HepG2 (cell line): Measurements from ENCODE around the gene ZMYM3. TPM values are rescaled to one million over a fixed set of nuclear protein-coding genes. Genes with fewer than 3 reads are reported as not detected.
A peak's percentile ranks its signal among the peaks of the same experiment; 100 is the strongest.

ENCODE experiments used
- ATF2 ChIP-seq: sonication (generic); formaldehyde crosslinking; IDR thresholded peaks from 2 replicates; pipeline ENCODE4 v1.4.0; 2020; ENCODE audit warnings: missing genetic modification reagents
- CBX2 ChIP-seq, 2 experiments: fragments of 200-600 bp in 1 of 2; sonication (generic); formaldehyde crosslinking in 1 of 2; IDR thresholded peaks; 2 replicates each; pipeline versions ENCODE4 v1.7.0 to v1.8.1; 2018 to 2022; ENCODE audit warnings: low read depth in 2 of 2, low read length in 1 of 2, mild to moderate bottlenecking in 1 of 2, missing genetic modification reagents in 1 of 2
- DR1 ChIP-seq: sonication (generic); formaldehyde crosslinking; IDR thresholded peaks from 2 replicates; pipeline ENCODE4 v1.8.0; 2021; ENCODE audit warnings: mild to moderate bottlenecking, missing genetic modification reagents, inconsistent platforms
- HIC2 ChIP-seq: sonication (generic); formaldehyde crosslinking; IDR thresholded peaks from 2 replicates; pipeline ENCODE4 v1.9.0; 2022; ENCODE audit warnings: low read depth, missing genetic modification reagents
- JARID2 ChIP-seq: sonication (generic); formaldehyde crosslinking; IDR thresholded peaks from 2 replicates; pipeline ENCODE4 v1.8.1; 2023; ENCODE audit warnings: missing genetic modification reagents, inconsistent platforms; ENCODE audit not compliant: insufficient replicate concordance
- PAXIP1 ChIP-seq: sonication (generic); formaldehyde crosslinking; conservative IDR thresholded peaks from 2 replicates; pipeline ENCODE4 v1.4.0; 2020; ENCODE audit warnings: mild to moderate bottlenecking, missing genetic modification reagents, moderate library complexity
- REL ChIP-seq: sonication (generic); formaldehyde crosslinking; conservative IDR thresholded peaks from 2 replicates; pipeline ENCODE4 v1.8.0; 2022; ENCODE audit warnings: mild to moderate bottlenecking, missing genetic modification reagents, moderate library complexity
- RXRB ChIP-seq: IDR thresholded peaks from 2 replicates; pipeline ENCODE4 v1.6.1; 2016; ENCODE audit warnings: borderline replicate concordance, missing genetic modification reagents, missing compliant biosample characterization
- TAF1 ChIP-seq: sonication (generic); formaldehyde crosslinking; IDR thresholded peaks from 2 replicates; pipeline ENCODE4 v1.4.0; 2020; ENCODE audit warnings: missing genetic modification reagents
- ZBTB39 ChIP-seq: sonication (generic); formaldehyde crosslinking; IDR thresholded peaks from 2 replicates; pipeline ENCODE4 v1.5.0; 2020; ENCODE audit warnings: missing genetic modification reagents
- ZNF468 ChIP-seq: sonication (generic); formaldehyde crosslinking; IDR thresholded peaks from 2 replicates; pipeline ENCODE4 v1.8.0; 2022; ENCODE audit warnings: mild to moderate bottlenecking, moderate library complexity, missing genetic modification reagents
- ZNF484 ChIP-seq: sonication (generic); formaldehyde crosslinking; IDR thresholded peaks from 2 replicates; pipeline ENCODE4 v1.5.1; 2020; ENCODE audit warnings: mild to moderate bottlenecking, low read depth, missing genetic modification reagents, borderline replicate concordance
- ZNF687 ChIP-seq: sonication (generic); formaldehyde crosslinking; IDR thresholded peaks from 2 replicates; pipeline ENCODE4 v1.5.1; 2020; ENCODE audit warnings: mild to moderate bottlenecking, missing genetic modification reagents, moderate library complexity
- polyA plus RNA-seq, 8 experiments: library from polyadenylated mRNA; depleted of rRNA in 3 of 8; stranded (reverse) in 7 of 8; unstranded in 1 of 8; fragments of >200 nt; fragmentation: Illumina TruSeq in 4 of 8; extraction: Trizol in 4 of 8; gene quantifications; 2 replicates each; pipeline versions ENCODE4 v1.2.1 to v1.2.3, GENCODE V29; 2011 to 2016; ENCODE audit warnings: low read depth in 4 of 8, missing spikeins in 1 of 8, mixed read lengths in 1 of 8; ENCODE audit not compliant: insufficient read depth in 1 of 8
- total RNA-seq, 5 experiments: library from RNA; depleted of rRNA; stranded (reverse); fragments of >200 nt; fragmentation: Illumina TruSeq; extraction: Trizol; gene quantifications; 2 replicates each; pipeline ENCODE4 v1.2.3, GENCODE V29; 2016; ENCODE audit warnings: low read depth in 1 of 5

ZMYM3 gene
- total and polyA plus RNA-seq, 2 of the 13 experiments (the other 11 are each of a cell fraction or from before 2014, with no cell fraction given), result 26.4 to 35.4 TPM

GRCh38 chrX:71228063-71228642 is 25.8 kb downstream of the ZMYM3 start (continued):
- no peak for TF ChIP-seq JARID2 (CRISPR knock-in tag)
- no peak for TF ChIP-seq ZBTB39 (CRISPR knock-in tag)
- TF ChIP-seq HIC2 (CRISPR knock-in tag), result no peak
- no peak for TF ChIP-seq DR1 (CRISPR knock-in tag)
- TF ChIP-seq RXRB (CRISPR knock-in tag), result peak; percentile 53
- no peak for TF ChIP-seq ZNF484 (CRISPR knock-in tag)
- TF ChIP-seq ZNF687, result no peak
- TF ChIP-seq REL (CRISPR knock-in tag), result no peak
- TF ChIP-seq TAF1 (CRISPR knock-in tag), result no peak
- 0 out of 2 replicates have a peak, but pooled peaks have one; percentile 36 for TF ChIP-seq ATF2 (CRISPR knock-in tag)
- no peak for TF ChIP-seq CBX2 (IDR thresholded peaks at IDR 0.05; ENCODE audit: low read depth, low read length)
- no peak for TF ChIP-seq CBX2 (CRISPR knock-in tag; IDR thresholded peaks at IDR 0.05; ENCODE audit: low read depth)
- TF ChIP-seq PAXIP1, result peak; percentile 98
- no peak for TF ChIP-seq ZNF468 (CRISPR knock-in tag)
